NT2/D1 (cell line): ENCODE measurements around the gene SH3PXD2A.

Experiments
- DNase-seq: peaks from one replicate; pipeline ENCODE4 v3.0.0-alpha.2; 2011; ENCODE audit warnings: low read depth, low spot score
- H3K27me3 ChIP-seq: 2 replicates; pipeline ENCODE4 v1.6.0; 2011; ENCODE audit warnings: mild to moderate bottlenecking; ENCODE audit not compliant: insufficient read length, insufficient read depth
- H3K36me3 ChIP-seq: 2 replicates; pipeline ENCODE4 v1.6.1; 2011; ENCODE audit warnings: mild to moderate bottlenecking, low read length, mixed read lengths; ENCODE audit not compliant: insufficient read depth, insufficient read length
- H3K4me1 ChIP-seq: 2 replicates; pipeline ENCODE4 v1.5.1; 2011; ENCODE audit not compliant: insufficient read depth, insufficient read length
- H3K4me3 ChIP-seq: 2 replicates; pipeline ENCODE4 v1.5.1; 2011; ENCODE audit warnings: low read depth; ENCODE audit not compliant: insufficient read length
- H3K9ac ChIP-seq: 2 replicates; pipeline ENCODE4 v1.6.0; 2011; ENCODE audit warnings: low read depth; ENCODE audit not compliant: insufficient read length
- H3K9me3 ChIP-seq: 2 replicates; pipeline ENCODE4 v1.5.1; 2011; ENCODE audit warnings: mild to moderate bottlenecking, low read length; ENCODE audit not compliant: insufficient read depth
- SUZ12 ChIP-seq: IDR thresholded peaks from 2 replicates; pipeline ENCODE4 v1.6.1; 2011; ENCODE audit not compliant: insufficient read length, insufficient read depth; ENCODE audit errors: extremely low read depth
- YY1 ChIP-seq: IDR thresholded peaks from 2 replicates; pipeline ENCODE4 v1.6.1; 2011; ENCODE audit not compliant: insufficient read length, insufficient read depth
- ZNF274 ChIP-seq: IDR thresholded peaks from 2 replicates; pipeline ENCODE4 v1.6.1; 2011; ENCODE audit warnings: mild to moderate bottlenecking, low read depth, low read length

SH3PXD2A gene

DNA sequence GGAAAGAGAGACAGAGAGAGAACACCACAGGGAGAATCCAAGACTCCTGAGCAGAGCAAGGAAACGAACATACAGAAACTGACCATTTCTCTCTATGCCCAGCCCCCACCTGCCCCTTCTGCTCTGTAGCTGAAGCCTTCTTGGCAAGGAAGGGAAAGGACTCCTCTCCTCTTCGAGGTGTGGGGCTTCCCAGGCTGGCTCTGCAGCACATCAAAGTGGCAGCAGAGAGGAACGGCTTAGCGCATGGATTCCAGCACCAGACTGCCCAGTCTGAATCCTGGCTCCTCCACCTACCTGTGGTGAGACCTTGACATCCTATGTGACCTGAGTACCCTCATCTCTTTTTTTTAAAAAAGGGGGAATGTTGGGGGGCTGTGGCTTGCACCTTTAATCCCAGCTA, 69.4 kb downstream of the SH3PXD2A start:
- peaks cover 5% of the 10 kb centered on the region for H3K4me1 ChIP-seq
- TF ChIP-seq YY1 (no peak), ZNF274 (no peak), SUZ12 (no peak)

DNA sequence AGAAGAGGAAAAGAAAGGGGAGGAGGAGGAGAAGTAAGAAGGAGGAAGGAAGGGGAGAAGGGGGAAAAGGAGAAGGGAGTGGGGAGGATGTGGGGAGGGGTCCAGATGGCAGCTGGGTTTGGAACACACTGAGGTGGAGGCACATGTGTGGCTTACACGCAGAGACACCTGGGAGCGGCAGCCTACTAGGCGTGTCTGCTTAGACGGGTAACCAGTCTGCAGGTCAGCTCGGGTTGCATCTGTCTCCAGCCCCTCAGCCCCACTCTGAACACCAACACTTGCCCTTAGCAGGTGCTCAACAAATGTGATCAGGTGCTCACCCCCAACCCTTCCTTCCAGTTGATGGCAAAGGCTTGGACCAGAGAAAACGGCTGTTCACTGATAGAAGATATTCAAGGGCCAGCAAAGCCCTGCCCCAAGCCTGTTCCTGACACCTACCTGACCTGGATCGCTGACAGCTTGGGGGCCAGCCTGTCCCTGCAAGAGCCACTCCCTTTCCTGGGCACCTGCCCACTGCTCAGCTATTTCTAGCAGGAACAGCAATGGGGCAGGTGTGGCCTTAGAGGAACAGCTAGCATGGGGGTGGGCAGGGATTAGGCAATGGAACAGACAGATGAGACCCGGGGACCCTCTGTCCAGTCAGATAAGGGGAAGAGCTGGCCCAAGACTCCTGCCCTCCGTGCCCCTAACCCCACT, 70.5 kb downstream of the SH3PXD2A start:
- TF ChIP-seq SUZ12 (no peak), ZNF274 (no peak), YY1 (no peak)
- Histone ChIP-seq H3K27me3 (no peaks in the 10 kb centered on the region), H3K9me3 (no peaks in the 10 kb centered on the region), H3K4me3 (no peak overlapping the region), H3K9ac (no peak overlapping the region), H3K4me1 (peaks cover 5% of the 10 kb centered on the region), H3K36me3 (no peaks in the 10 kb centered on the region)
- DNase-seq = no peak

More for the DNA sequence above, 69.4 kb downstream of the SH3PXD2A start:
- Histone ChIP-seq H3K9ac (no peak overlapping the region), H3K27me3 (no peaks in the 10 kb centered on the region), H3K9me3 (no peaks in the 10 kb centered on the region), H3K36me3 (no peaks in the 10 kb centered on the region), H3K4me3 (no peak overlapping the region)
- no peak for DNase-seq

DNA sequence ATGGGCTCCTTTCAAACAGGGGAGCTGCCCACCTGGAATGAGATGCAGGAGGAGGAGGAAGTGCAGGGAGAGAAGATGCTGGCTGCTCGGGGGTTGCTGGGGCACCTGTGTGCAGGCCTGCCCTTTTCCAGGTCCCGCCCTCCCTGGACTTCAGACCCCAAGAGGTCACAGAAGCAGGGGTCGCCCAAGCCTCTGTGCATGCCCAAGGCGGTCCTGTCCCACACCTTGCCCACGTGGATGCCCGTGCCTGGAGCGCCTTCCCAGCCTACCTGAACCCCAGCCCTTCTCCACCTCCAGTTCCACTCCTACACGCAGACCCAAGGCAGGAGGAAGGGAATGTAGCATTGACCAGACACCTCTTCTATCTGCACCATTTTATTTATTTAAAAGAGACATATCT, 71.3 kb downstream of the SH3PXD2A start:
- no peaks in the 10 kb centered on the region for H3K36me3 ChIP-seq
- peaks cover 5% of the 10 kb centered on the region for H3K4me1 ChIP-seq
- H3K4me3 ChIP-seq = no peak overlapping the region
- no peak for DNase-seq
- TF ChIP-seq SUZ12 = no peak
- no peak for TF ChIP-seq ZNF274
- no peak for TF ChIP-seq YY1
- H3K9ac ChIP-seq = peak overlapping the region; percentile 42
- H3K9me3 ChIP-seq = no peaks in the 10 kb centered on the region
- no peaks in the 10 kb centered on the region for H3K27me3 ChIP-seq

DNA sequence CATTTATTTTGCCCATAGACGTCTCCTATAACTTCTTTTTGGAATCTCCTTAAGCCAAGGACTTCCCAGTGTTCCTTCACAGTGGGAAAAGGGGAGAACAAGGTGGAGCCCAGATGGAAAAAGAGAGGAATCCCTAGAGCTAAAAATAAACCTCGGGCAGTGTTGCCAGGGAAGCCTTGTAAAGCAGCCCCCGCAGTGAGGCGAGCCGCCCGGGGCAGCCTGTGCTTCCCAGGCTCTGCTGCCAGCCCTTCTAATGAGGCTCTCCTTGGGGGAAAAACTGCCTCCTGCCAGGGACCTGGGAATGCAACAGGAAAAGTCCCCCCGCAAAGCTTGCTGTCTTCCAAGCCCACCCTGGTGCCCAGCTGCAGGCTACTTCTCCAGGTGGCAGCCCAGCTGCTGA, 71.7 kb downstream of the SH3PXD2A start:
- no peaks in the 10 kb centered on the region for H3K9me3 ChIP-seq
- H3K4me3 ChIP-seq = no peak overlapping the region
- peak overlapping the region; percentile 42 for H3K9ac ChIP-seq
- no peak for DNase-seq
- no peaks in the 10 kb centered on the region for H3K36me3 ChIP-seq
- peaks cover 5% of the 10 kb centered on the region for H3K4me1 ChIP-seq
- H3K27me3 ChIP-seq = no peaks in the 10 kb centered on the region
- TF ChIP-seq SUZ12 (no peak), YY1 (no peak), ZNF274 (no peak)

DNA sequence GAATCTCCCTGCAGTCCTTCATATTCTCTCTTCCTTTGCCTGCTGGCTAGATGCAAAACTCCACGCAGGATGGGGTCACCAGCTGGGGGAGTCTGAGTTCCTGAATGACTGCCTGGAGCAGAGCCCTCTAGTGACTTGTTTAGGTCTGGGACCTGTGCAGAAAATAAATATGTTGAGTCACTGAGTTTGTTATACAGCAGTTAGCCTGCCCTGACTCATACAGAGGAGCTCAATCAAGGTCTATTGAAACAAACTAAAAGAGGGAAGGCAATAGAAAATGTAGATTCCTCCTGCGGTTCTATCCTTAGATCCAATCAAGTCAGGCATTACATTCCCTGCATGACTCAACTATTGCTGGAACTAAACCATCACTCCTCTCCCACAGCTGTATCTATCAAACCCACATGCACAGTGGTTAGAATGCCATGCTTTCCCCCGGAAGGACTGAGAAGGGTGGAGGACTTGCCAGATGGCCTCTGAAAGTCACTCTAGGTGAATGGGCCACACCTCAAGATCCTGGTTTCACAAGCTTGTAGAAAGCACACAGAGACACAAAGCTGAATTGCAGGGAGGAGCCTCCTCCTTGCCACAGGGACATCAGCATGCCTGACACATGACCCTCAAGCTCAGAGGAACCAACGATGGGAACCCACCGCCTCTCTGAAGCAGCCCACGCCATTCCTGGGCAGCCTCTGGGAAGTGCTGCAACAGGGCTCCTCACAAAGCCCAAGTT, 73.9 kb downstream of the SH3PXD2A start:
- H3K27me3 ChIP-seq = no peaks in the 10 kb centered on the region
- TF ChIP-seq SUZ12 (no peak), ZNF274 (no peak), YY1 (no peak)
- H3K4me1 ChIP-seq = peaks cover 5% of the 10 kb centered on the region
- H3K9ac ChIP-seq = no peak overlapping the region
- H3K36me3 ChIP-seq = no peaks in the 10 kb centered on the region
- DNase-seq = no peak
- no peak overlapping the region for H3K4me3 ChIP-seq
- no peaks in the 10 kb centered on the region for H3K9me3 ChIP-seq

DNA sequence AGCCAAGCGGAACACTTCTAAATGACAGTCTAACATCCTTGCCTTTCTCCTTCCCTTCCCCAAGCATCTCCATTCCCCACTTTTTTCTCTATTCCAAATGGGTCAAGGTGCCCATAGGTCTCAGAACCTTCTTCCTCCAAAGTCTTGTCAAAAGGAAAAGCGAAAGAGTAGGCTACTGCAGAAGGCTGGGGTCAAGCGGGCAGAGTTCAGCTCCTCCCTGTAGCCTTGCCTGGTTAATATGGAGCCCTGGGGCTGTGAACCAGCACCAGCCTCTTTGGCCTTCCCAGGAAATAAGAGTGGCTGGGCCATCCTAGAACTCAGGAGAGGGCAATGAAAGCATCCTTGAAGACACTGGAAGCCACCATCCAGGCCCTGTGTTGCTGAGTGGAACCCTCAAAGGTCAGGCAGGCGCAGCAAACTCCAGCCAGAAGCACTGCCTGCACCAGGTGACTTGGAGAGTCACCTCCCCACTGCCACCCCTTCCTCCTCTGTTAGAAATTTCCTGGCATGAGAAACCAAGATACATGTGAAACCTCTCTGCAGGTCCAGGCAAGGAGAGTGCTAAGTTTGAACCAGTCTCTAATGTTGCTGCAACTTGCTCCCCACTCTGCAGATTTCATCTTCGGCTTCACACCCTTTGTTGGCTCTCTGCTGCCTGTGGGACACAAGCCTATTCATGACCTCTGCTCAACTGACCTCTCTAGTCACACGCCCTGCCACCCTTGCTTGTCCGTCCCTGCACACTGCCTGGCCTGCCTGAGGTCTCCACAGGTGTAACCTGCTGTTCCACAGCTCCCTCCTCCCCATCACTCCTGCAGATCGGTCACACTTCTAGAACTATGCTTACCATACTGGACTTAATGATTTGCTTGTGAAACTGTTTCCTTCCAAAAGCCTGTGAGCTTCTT, 74.9 kb downstream of the SH3PXD2A start:
- H3K4me1 ChIP-seq = peaks cover 5% of the 10 kb centered on the region
- H3K36me3 ChIP-seq = no peaks in the 10 kb centered on the region
- DNase-seq = no peak
- TF ChIP-seq ZNF274 = no peak
- TF ChIP-seq SUZ12 = no peak
- no peak overlapping the region for H3K9ac ChIP-seq
- no peaks in the 10 kb centered on the region for H3K27me3 ChIP-seq
- H3K9me3 ChIP-seq = no peaks in the 10 kb centered on the region
- no peak overlapping the region for H3K4me3 ChIP-seq
